ENCODE data around the gene SARDH. TPM values are rescaled to one million over a fixed set of nuclear protein-coding genes. Genes with fewer than 3 reads are reported as not detected.

The SARDH gene
- total and polyA plus RNA-seq, 9 of the 15 experiments (the other 6 are each of a cell fraction or from before 2014, with no cell fraction given) = 0.14 TPM; not detected in 8

DNA sequence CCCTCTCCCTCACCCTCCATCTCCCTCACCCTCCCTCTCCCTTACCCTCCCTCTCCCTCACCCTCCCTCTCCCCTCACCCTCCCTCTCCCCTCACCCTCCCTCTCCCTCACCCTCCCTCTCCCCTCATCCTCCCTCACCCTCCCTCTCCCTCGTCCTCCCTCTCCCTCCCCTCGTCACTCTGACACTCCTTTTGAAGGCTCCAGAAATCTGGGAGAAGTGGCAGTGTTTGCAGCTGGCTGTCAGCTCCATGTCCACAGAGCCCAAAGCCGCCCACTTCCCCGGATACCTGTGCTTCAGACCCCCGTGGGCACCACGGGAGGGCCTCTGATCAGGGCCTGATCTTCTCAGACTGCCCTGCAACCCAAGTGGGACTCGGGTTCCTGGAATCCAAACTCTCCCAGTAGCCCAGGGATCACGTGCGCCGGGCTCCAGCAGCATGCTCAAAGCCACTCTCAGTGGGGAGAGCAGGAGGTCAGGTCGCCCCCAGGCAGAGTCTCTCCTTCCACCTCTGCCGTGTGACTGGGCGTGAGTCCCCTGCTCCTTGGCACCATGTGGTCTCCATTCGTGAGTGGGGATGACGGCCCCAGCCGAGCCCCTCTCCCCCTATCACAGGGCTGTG is 68.9 kb downstream of the SARDH start:
- no peak for TF ChIP-seq RUNX1 (IDR thresholded peaks at IDR 0.05; ENCODE audit: low read depth)
- no peak for TF ChIP-seq ZNF696 (CRISPR knock-in tag; conservative IDR thresholded peaks at IDR 0.05)
- TF ChIP-seq SMAD1 (IDR thresholded peaks at IDR 0.05; ENCODE audit: low read depth, low read length, partially characterized antibody) = no peak
- TF ChIP-seq PML (IDR thresholded peaks at IDR 0.05; ENCODE audit: low read length) = no peak
- TF ChIP-seq, protein P1, sequence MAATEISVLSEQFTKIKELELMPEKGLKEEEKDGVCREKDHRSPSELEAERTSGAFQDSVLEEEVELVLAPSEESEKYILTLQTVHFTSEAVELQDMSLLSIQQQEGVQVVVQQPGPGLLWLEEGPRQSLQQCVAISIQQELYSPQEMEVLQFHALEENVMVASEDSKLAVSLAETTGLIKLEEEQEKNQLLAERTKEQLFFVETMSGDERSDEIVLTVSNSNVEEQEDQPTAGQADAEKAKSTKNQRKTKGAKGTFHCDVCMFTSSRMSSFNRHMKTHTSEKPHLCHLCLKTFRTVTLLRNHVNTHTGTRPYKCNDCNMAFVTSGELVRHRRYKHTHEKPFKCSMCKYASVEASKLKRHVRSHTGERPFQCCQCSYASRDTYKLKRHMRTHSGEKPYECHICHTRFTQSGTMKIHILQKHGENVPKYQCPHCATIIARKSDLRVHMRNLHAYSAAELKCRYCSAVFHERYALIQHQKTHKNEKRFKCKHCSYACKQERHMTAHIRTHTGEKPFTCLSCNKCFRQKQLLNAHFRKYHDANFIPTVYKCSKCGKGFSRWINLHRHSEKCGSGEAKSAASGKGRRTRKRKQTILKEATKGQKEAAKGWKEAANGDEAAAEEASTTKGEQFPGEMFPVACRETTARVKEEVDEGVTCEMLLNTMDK (IDR thresholded peaks at IDR 0.05; ENCODE audit: borderline replicate concordance, insufficient read depth, low read depth, low read length, poor library complexity, severe bottlenecking) = no peak
- TF ChIP-seq U2AF2 (optimal IDR thresholded peaks at IDR 0.05; ENCODE audit: low read depth, low read length) = no peak
- no peak for TF ChIP-seq MTF1 (CRISPR knock-in tag; IDR thresholded peaks at IDR 0.05; ENCODE audit: borderline replicate concordance)
- TF ChIP-seq SUPT5H (IDR thresholded peaks at IDR 0.05) = no peak
- TF ChIP-seq ZNF175 (CRISPR knock-in tag; IDR thresholded peaks at IDR 0.05; ENCODE audit: low read depth) = no peak
- TF ChIP-seq SRSF7 (optimal IDR thresholded peaks at IDR 0.05; ENCODE audit: low read depth, low read length) = no peak
- TF ChIP-seq HDAC8 (tag; IDR thresholded peaks at IDR 0.05) = no peak
- no peak for TF ChIP-seq TAF7 (tag; IDR thresholded peaks at IDR 0.05)
- TF ChIP-seq SMAD4 (CRISPR knock-in tag; conservative IDR thresholded peaks at IDR 0.05) = no peak
- in situ Hi-C loops (cut with MboI) = no loop called here
- CTCF ChIA-PET (ENCODE audit: low intra/inter-chr PET ratio) = no interaction called here
- no peaks in the 10 kb centered on the region for H3K79me2 ChIP-seq (ENCODE audit: control insufficient read depth, insufficient read depth, low read length)
- H3K27ac ChIP-seq (ENCODE audit: extremely low read depth, low read depth, low read length) = no peak overlapping the region
- no peak overlapping the region for H3K9ac ChIP-seq (ENCODE audit: insufficient read depth in 1 of 2, low read depth in 2 of 2, low read length in 2 of 2)
- FAIRE-seq (no peak), ATAC-seq (no peak), DNase-seq (ENCODE audit: extremely low read depth in 1 of 4, low spot score in 3 of 4) (no peak)
- POLR2A ChIA-PET = no interaction called here
- no TSS peak for BruUV-seq (replicated peaks)
- H3K9me3 ChIP-seq (replicated peaks; ENCODE audit: control insufficient read depth, insufficient read depth, low read depth, low read length) = no peaks in the 10 kb centered on the region
- no peaks in the 10 kb centered on the region for H3K36me3 ChIP-seq (ENCODE audit: control insufficient read depth, insufficient read depth, low read length)
- H4K20me1 ChIP-seq (replicated peaks; ENCODE audit: control insufficient read depth, insufficient read depth, low read length) = peaks cover 6% of the 10 kb centered on the region
- peaks cover 23 to 65% of the 10 kb centered on the region in 2 experiments; a peak in 4 of 5 replicates for H3K27me3 ChIP-seq (ENCODE audit: control insufficient read depth in 2 of 2, insufficient read depth in 2 of 2, low read length in 2 of 2)
- H2AFZ ChIP-seq (ENCODE audit: low read depth, low read length) = no peak overlapping the region
- no peak overlapping the region for H3K4me2 ChIP-seq (ENCODE audit: insufficient read depth, low read length)
- no peaks in the 10 kb centered on the region; a peak in 1 of 5 replicates for H3K4me1 ChIP-seq (replicated peaks in 1 of 2; ENCODE audit: control insufficient read depth in 2 of 2, insufficient read depth in 2 of 2, low read length in 2 of 2)
- no peaks in the 10 kb centered on the region for H3K9me1 ChIP-seq (ENCODE audit: control insufficient read depth, insufficient read depth, low read length)
- 0% methylated on average over 13 of the region's 16 CpGs for WGBS (ENCODE audit: insufficient coverage, low coverage, missing lambda C conversion rate)
- H3K4me3 ChIP-seq = no peak overlapping the region
- intact Hi-C loops (cut with micrococcal nuclease) = no loop called here
